GM23338 (cell line): Measurements from ENCODE around the gene CRYGB.

Source experiments
- CREB1 ChIP-seq: fragments of 250-450 bp; sonication (Bioruptor Pico); IDR thresholded peaks from 2 replicates; pipeline ENCODE4 v1.5.0; 2020; ENCODE audit warnings: low read depth, mild to moderate bottlenecking, moderate library complexity
- EZH2 ChIP-seq: fragments of 200-600 bp; sonication (generic); IDR thresholded peaks from one replicate; pipeline ENCODE4 v1.8.0; 2017; ENCODE audit warnings: antibody characterized with exemption, mild to moderate bottlenecking, low read depth; ENCODE audit not compliant: unreplicated experiment
- EZH2phosphoT487 ChIP-seq: fragments of 200-600 bp; sonication (generic); IDR thresholded peaks from one replicate; pipeline ENCODE4 v1.8.1; 2018; ENCODE audit warnings: antibody characterized with exemption; ENCODE audit not compliant: unreplicated experiment
- JUNB ChIP-seq: IDR thresholded peaks from one replicate; pipeline ENCODE4 v1.6.1; 2016; ENCODE audit warnings: antibody characterized with exemption; ENCODE audit not compliant: unreplicated experiment
- POLR2AphosphoS5 ChIP-seq: IDR thresholded peaks from 2 replicates; pipeline ENCODE4 v1.6.1; 2016; ENCODE audit warnings: antibody characterized with exemption, low read depth
- ZNF331 ChIP-seq: fragments of 250-450 bp; sonication (Bioruptor Pico); IDR thresholded peaks from 2 replicates; pipeline ENCODE4 v1.5.0; 2020; ENCODE audit warnings: low read depth, mild to moderate bottlenecking, moderate library complexity
- TF ChIP-seq, protein P1 (sequence below), 2 experiments: fragments of 200-600 bp in 1 of 2; sonication (generic) in 1 of 2; conservative IDR thresholded peaks; 2 replicates each; pipeline versions ENCODE4 v1.5.1 to v1.6.1; 2016 to 2017; ENCODE audit warnings: antibody characterized with exemption in 2 of 2, low read depth in 2 of 2, mild to moderate bottlenecking in 2 of 2, moderate library complexity in 1 of 2
- TF ChIP-seq, protein P2 (sequence below): fragments of 250-450 bp; sonication (Bioruptor Pico); IDR thresholded peaks from 2 replicates; pipeline ENCODE4 v1.5.0; 2020; ENCODE audit warnings: mild to moderate bottlenecking, moderate library complexity
- TF ChIP-seq, protein P3 (sequence below): IDR thresholded peaks from one replicate; pipeline ENCODE4 v1.6.1; 2018; ENCODE audit warnings: antibody characterized with exemption; ENCODE audit not compliant: unreplicated experiment

DNA sequence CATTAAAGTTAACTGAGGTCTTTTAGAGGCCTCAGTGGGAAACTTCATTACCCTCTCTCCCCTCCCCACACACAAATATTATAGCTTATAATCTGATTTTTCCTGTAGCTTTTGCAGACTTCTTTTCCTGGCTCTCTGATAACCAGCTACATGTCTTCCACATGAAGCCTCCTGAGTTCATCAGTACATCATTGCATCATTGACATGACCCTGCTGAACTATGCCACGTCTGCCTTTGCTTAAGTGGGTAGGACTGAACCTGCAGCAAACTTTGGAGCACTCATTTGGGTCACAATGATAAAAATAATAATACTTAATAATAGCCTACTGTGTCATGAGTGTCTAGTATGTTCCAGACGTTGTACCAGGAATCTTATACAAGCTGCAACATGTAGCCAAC is 10.5 kb upstream of the CRYGB start:
- TF ChIP-seq POLR2AphosphoS5 (no peak), JUNB (no peak), ZNF331 (CRISPR knock-in tag) (no peak), CREB1 (no peak), EZH2 (no peak), EZH2phosphoT487 (no peak)
- TF ChIP-seq, protein P1, sequence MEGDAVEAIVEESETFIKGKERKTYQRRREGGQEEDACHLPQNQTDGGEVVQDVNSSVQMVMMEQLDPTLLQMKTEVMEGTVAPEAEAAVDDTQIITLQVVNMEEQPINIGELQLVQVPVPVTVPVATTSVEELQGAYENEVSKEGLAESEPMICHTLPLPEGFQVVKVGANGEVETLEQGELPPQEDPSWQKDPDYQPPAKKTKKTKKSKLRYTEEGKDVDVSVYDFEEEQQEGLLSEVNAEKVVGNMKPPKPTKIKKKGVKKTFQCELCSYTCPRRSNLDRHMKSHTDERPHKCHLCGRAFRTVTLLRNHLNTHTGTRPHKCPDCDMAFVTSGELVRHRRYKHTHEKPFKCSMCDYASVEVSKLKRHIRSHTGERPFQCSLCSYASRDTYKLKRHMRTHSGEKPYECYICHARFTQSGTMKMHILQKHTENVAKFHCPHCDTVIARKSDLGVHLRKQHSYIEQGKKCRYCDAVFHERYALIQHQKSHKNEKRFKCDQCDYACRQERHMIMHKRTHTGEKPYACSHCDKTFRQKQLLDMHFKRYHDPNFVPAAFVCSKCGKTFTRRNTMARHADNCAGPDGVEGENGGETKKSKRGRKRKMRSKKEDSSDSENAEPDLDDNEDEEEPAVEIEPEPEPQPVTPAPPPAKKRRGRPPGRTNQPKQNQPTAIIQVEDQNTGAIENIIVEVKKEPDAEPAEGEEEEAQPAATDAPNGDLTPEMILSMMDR (conservative IDR thresholded peaks at IDR 0.05; ENCODE audit: low read depth in 2 of 2) = no peak
- TF ChIP-seq, protein P2, sequence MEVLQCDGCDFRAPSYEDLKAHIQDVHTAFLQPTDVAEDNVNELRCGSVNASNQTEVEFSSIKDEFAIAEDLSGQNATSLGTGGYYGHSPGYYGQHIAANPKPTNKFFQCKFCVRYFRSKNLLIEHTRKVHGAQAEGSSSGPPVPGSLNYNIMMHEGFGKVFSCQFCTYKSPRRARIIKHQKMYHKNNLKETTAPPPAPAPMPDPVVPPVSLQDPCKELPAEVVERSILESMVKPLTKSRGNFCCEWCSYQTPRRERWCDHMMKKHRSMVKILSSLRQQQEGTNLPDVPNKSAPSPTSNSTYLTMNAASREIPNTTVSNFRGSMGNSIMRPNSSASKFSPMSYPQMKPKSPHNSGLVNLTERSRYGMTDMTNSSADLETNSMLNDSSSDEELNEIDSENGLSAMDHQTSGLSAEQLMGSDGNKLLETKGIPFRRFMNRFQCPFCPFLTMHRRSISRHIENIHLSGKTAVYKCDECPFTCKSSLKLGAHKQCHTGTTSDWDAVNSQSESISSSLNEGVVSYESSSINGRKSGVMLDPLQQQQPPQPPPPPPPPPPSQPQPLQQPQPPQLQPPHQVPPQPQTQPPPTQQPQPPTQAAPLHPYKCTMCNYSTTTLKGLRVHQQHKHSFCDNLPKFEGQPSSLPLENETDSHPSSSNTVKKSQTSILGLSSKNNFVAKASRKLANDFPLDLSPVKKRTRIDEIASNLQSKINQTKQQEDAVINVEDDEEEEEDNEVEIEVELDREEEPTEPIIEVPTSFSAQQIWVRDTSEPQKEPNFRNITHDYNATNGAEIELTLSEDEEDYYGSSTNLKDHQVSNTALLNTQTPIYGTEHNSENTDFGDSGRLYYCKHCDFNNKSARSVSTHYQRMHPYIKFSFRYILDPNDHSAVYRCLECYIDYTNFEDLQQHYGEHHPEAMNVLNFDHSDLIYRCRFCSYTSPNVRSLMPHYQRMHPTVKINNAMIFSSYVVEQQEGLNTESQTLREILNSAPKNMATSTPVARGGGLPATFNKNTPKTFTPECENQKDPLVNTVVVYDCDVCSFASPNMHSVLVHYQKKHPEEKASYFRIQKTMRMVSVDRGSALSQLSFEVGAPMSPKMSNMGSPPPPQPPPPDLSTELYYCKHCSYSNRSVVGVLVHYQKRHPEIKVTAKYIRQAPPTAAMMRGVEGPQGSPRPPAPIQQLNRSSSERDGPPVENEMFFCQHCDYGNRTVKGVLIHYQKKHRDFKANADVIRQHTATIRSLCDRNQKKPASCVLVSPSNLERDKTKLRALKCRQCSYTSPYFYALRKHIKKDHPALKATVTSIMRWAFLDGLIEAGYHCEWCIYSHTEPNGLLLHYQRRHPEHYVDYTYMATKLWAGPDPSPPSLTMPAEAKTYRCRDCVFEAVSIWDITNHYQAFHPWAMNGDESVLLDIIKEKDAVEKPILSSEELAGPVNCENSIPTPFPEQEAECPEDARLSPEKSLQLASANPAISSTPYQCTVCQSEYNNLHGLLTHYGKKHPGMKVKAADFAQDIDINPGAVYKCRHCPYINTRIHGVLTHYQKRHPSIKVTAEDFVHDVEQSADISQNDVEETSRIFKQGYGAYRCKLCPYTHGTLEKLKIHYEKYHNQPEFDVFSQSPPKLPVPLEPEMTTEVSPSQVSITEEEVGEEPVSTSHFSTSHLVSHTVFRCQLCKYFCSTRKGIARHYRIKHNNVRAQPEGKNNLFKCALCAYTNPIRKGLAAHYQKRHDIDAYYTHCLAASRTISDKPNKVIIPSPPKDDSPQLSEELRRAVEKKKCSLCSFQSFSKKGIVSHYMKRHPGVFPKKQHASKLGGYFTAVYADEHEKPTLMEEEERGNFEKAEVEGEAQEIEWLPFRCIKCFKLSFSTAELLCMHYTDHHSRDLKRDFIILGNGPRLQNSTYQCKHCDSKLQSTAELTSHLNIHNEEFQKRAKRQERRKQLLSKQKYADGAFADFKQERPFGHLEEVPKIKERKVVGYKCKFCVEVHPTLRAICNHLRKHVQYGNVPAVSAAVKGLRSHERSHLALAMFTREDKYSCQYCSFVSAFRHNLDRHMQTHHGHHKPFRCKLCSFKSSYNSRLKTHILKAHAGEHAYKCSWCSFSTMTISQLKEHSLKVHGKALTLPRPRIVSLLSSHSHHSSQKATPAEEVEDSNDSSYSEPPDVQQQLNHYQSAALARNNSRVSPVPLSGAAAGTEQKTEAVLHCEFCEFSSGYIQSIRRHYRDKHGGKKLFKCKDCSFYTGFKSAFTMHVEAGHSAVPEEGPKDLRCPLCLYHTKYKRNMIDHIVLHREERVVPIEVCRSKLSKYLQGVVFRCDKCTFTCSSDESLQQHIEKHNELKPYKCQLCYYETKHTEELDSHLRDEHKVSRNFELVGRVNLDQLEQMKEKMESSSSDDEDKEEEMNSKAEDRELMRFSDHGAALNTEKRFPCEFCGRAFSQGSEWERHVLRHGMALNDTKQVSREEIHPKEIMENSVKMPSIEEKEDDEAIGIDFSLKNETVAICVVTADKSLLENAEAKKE (CRISPR knock-in tag) = no peak
- TF ChIP-seq, protein P3, sequence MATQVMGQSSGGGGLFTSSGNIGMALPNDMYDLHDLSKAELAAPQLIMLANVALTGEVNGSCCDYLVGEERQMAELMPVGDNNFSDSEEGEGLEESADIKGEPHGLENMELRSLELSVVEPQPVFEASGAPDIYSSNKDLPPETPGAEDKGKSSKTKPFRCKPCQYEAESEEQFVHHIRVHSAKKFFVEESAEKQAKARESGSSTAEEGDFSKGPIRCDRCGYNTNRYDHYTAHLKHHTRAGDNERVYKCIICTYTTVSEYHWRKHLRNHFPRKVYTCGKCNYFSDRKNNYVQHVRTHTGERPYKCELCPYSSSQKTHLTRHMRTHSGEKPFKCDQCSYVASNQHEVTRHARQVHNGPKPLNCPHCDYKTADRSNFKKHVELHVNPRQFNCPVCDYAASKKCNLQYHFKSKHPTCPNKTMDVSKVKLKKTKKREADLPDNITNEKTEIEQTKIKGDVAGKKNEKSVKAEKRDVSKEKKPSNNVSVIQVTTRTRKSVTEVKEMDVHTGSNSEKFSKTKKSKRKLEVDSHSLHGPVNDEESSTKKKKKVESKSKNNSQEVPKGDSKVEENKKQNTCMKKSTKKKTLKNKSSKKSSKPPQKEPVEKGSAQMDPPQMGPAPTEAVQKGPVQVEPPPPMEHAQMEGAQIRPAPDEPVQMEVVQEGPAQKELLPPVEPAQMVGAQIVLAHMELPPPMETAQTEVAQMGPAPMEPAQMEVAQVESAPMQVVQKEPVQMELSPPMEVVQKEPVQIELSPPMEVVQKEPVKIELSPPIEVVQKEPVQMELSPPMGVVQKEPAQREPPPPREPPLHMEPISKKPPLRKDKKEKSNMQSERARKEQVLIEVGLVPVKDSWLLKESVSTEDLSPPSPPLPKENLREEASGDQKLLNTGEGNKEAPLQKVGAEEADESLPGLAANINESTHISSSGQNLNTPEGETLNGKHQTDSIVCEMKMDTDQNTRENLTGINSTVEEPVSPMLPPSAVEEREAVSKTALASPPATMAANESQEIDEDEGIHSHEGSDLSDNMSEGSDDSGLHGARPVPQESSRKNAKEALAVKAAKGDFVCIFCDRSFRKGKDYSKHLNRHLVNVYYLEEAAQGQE = no peak
